ENCODE data around the gene SEMA5B.

Gene SEMA5B

GRCh38 chr3:123002749-123003497 is 24.6 kb downstream of the SEMA5B start:
- DNase-seq (ENCODE audit: low read depth): no peak
- no peak overlapping the region for H3K4me3 ChIP-seq (ENCODE audit: control insufficient read depth, low read depth, low read length)
- TF ChIP-seq CTCF (IDR thresholded peaks at IDR 0.05; ENCODE audit: control insufficient read depth, insufficient read depth, low read depth, low read length, missing control alignments): no peak

- no peak for TF ChIP-seq CTCF (IDR thresholded peaks at IDR 0.05; ENCODE audit: control insufficient read depth, insufficient read depth, low read depth, low read length, missing control alignments)
- no peak overlapping the region for H3K4me3 ChIP-seq (ENCODE audit: control insufficient read depth, low read depth, low read length)
- DNase-seq (ENCODE audit: low read depth): no peak
Observed at GRCh38 chr3:123002100-123002748, 25.3 kb downstream of the SEMA5B start.

GRCh38 chr3:122998856-122999255 is 28.7 kb downstream of the SEMA5B start:
- no peak for TF ChIP-seq CTCF (IDR thresholded peaks at IDR 0.05; ENCODE audit: control insufficient read depth, insufficient read depth, low read depth, low read length, missing control alignments)
- DNase-seq (ENCODE audit: low read depth): no peak
- no peak overlapping the region for H3K4me3 ChIP-seq (ENCODE audit: control insufficient read depth, low read depth, low read length)

GRCh38 chr3:122998206-122998605 is 29.4 kb downstream of the SEMA5B start:
- no peak for DNase-seq (ENCODE audit: low read depth)
- TF ChIP-seq CTCF (IDR thresholded peaks at IDR 0.05; ENCODE audit: control insufficient read depth, insufficient read depth, low read depth, low read length, missing control alignments): no peak

GRCh38 chr3:122996038-122996580 is 31.5 kb downstream of the SEMA5B start:
- no peak for DNase-seq (ENCODE audit: low read depth)
- no peak for TF ChIP-seq CTCF (IDR thresholded peaks at IDR 0.05; ENCODE audit: control insufficient read depth, insufficient read depth, low read depth, low read length, missing control alignments)

More at GRCh38 chr3:122998206-122998605, 29.4 kb downstream of the SEMA5B start:
- no peak overlapping the region for H3K4me3 ChIP-seq (ENCODE audit: control insufficient read depth, low read depth, low read length)

GRCh38 chr3:122994954-122995353 is 32.6 kb downstream of the SEMA5B start:
- no peak for DNase-seq (ENCODE audit: low read depth)
- TF ChIP-seq CTCF (IDR thresholded peaks at IDR 0.05; ENCODE audit: control insufficient read depth, insufficient read depth, low read depth, low read length, missing control alignments): no peak
- H3K4me3 ChIP-seq (ENCODE audit: control insufficient read depth, low read depth, low read length): no peak overlapping the region

More at GRCh38 chr3:122996038-122996580, 31.5 kb downstream of the SEMA5B start:
- H3K4me3 ChIP-seq (ENCODE audit: control insufficient read depth, low read depth, low read length): no peak overlapping the region
